ENCODE measurements around the gene MPZL1.
A peak's percentile ranks its signal among the peaks of the same experiment; 100 is the strongest.

The MPZL1 gene

GRCh38 chr1:167721617-167722151, at the start of gene MPZL1:
Gene MPZL1 (plus strand): TSS chr1:167721982. CDS start chr1:167722152, 170 bp downstream.
- DNase-seq (ENCODE audit: low read depth), result peak; percentile 87

GRCh38 chr1:167672831-167673230, 49.0 kb upstream of the MPZL1 start:
- DNase-seq (ENCODE audit: low read depth), result no peak

GRCh38 chr1:167673265-167673664, 48.5 kb upstream of the MPZL1 start:
- DNase-seq (ENCODE audit: low read depth), result no peak

GRCh38 chr1:167674156-167674555, 47.6 kb upstream of the MPZL1 start:
- DNase-seq (ENCODE audit: low read depth), result no peak

- DNase-seq (ENCODE audit: low read depth), result no peak
Measured at GRCh38 chr1:167675440-167675839, 46.3 kb upstream of the MPZL1 start.

GRCh38 chr1:167676205-167676915, 45.4 kb upstream of the MPZL1 start:
- DNase-seq (ENCODE audit: low read depth), result no peak

GRCh38 chr1:167676916-167677848, 44.6 kb upstream of the MPZL1 start:
- DNase-seq (ENCODE audit: low read depth), result no peak

- DNase-seq (ENCODE audit: low read depth), result no peak
Measured at GRCh38 chr1:167678422-167678821, 43.4 kb upstream of the MPZL1 start.

- no peak for DNase-seq (ENCODE audit: low read depth)
Measured at GRCh38 chr1:167678838-167679237, 42.9 kb upstream of the MPZL1 start.

GRCh38 chr1:167679714-167680113, 42.1 kb upstream of the MPZL1 start:
- DNase-seq (ENCODE audit: low read depth), result no peak

- no peak for DNase-seq (ENCODE audit: low read depth)
Measured at GRCh38 chr1:167681024-167681423, 40.8 kb upstream of the MPZL1 start.

GRCh38 chr1:167681451-167682098, 40.2 kb upstream of the MPZL1 start:
- no peak for DNase-seq (ENCODE audit: low read depth)

- no peak for DNase-seq (ENCODE audit: low read depth)
Measured at GRCh38 chr1:167683226-167683625, 38.6 kb upstream of the MPZL1 start.

- no peak for DNase-seq (ENCODE audit: low read depth)
Measured at GRCh38 chr1:167683641-167684502, 37.9 kb upstream of the MPZL1 start.

- DNase-seq (ENCODE audit: low read depth), result no peak
Measured at GRCh38 chr1:167685844-167686243, 35.9 kb upstream of the MPZL1 start.

- peak; percentile 53 for DNase-seq (ENCODE audit: low read depth)
Measured at GRCh38 chr1:167687919-167688519, 33.8 kb upstream of the MPZL1 start.

- DNase-seq (ENCODE audit: low read depth), result no peak
Measured at GRCh38 chr1:167689567-167689920, 32.2 kb upstream of the MPZL1 start.

GRCh38 chr1:167690053-167690452, 31.7 kb upstream of the MPZL1 start:
- DNase-seq (ENCODE audit: low read depth), result no peak

GRCh38 chr1:167693425-167694045, 28.2 kb upstream of the MPZL1 start:
- DNase-seq (ENCODE audit: low read depth), result no peak

GRCh38 chr1:167694691-167695090, 27.1 kb upstream of the MPZL1 start:
- no peak for DNase-seq (ENCODE audit: low read depth)

GRCh38 chr1:167695147-167695546, 26.6 kb upstream of the MPZL1 start:
- DNase-seq (ENCODE audit: low read depth), result no peak

Measured in GM04504 (cell line).